Hepatocyte (in vitro differentiated cells): ENCODE results near the gene HLA-DPB1. TPM values are rescaled to one million over a fixed set of nuclear protein-coding genes. Genes with fewer than 3 reads are reported as not detected.

Experiments used
- DNase-seq: peaks from one replicate; pipeline ENCODE4 v3.0.0-alpha.2; 2016; ENCODE audit warnings: low spot score
- H2AFZ ChIP-seq: fragments of 200-600 bp; sonication (generic); 2 replicates; pipeline ENCODE4 v1.6.0; 2016; ENCODE audit warnings: antibody characterized with exemption, mild to moderate bottlenecking
- H3K27ac ChIP-seq: fragments of 200-600 bp; sonication (generic); 2 replicates; pipeline ENCODE4 v1.5.1; 2016; ENCODE audit warnings: mild to moderate bottlenecking
- H3K27me3 ChIP-seq: fragments of 200-600 bp; sonication (generic); 2 replicates; pipeline ENCODE4 v1.6.1; 2016
- H3K36me3 ChIP-seq: fragments of 200-600 bp; sonication (generic); replicated peaks from 2 replicates; pipeline ENCODE4 v1.5.1; 2016; ENCODE audit warnings: low read depth; ENCODE audit not compliant: insufficient read depth
- H3K4me1 ChIP-seq: fragments of 200-600 bp; sonication (generic); 2 replicates; pipeline ENCODE4 v1.5.1; 2016; ENCODE audit warnings: mild to moderate bottlenecking, moderate library complexity; ENCODE audit not compliant: insufficient read depth
- H3K4me2 ChIP-seq: fragments of 200-600 bp; sonication (generic); 2 replicates; pipeline ENCODE4 v1.6.0; 2016
- H3K4me3 ChIP-seq: fragments of 200-600 bp; sonication (generic); 2 replicates; pipeline ENCODE4 v1.5.1; 2016; ENCODE audit warnings: mild to moderate bottlenecking
- H3K79me2 ChIP-seq: fragments of 200-600 bp; sonication (generic); 2 replicates; pipeline ENCODE4 v1.6.0; 2017; ENCODE audit warnings: mild to moderate bottlenecking
- H3K9me2 ChIP-seq: fragments of 200-600 bp; sonication (generic); replicated peaks from 2 replicates; pipeline ENCODE4 v1.6.0; 2017; ENCODE audit warnings: mild to moderate bottlenecking; ENCODE audit not compliant: insufficient read depth
- H3K9me3 ChIP-seq: fragments of 200-600 bp; sonication (generic); 2 replicates; pipeline ENCODE4 v1.5.1; 2016; ENCODE audit warnings: low read depth, mild to moderate bottlenecking
- H4K20me1 ChIP-seq: fragments of 200-600 bp; sonication (generic); 2 replicates; pipeline ENCODE4 v1.6.0; 2016; ENCODE audit warnings: mild to moderate bottlenecking; ENCODE audit not compliant: insufficient read depth, poor library complexity, severe bottlenecking
- CTCF ChIP-seq: fragments of 200-600 bp; sonication (generic); IDR thresholded peaks from 2 replicates; pipeline ENCODE4 v1.5.1; 2016; ENCODE audit warnings: antibody characterized with exemption, mild to moderate bottlenecking; ENCODE audit not compliant: poor library complexity
- EZH2 ChIP-seq: fragments of 200-600 bp; sonication (generic); IDR thresholded peaks from 2 replicates; pipeline ENCODE4 v1.6.1; 2016; ENCODE audit warnings: antibody characterized with exemption, mild to moderate bottlenecking, borderline replicate concordance
- EZH2phosphoT487 ChIP-seq: fragments of 200-600 bp; sonication (generic); IDR thresholded peaks from one replicate; pipeline ENCODE4 v1.6.1; 2018; ENCODE audit warnings: antibody characterized with exemption, mild to moderate bottlenecking, low read depth, moderate library complexity; ENCODE audit not compliant: unreplicated experiment, severe bottlenecking
- WGBS: methylation state at CpG from one replicate; pipeline ENCODE4 v1.1.6; 2016; ENCODE audit warnings: low lambda C conversion rate; ENCODE audit errors: missing lambda C conversion rate; 5-methylcytosine and 5-hydroxymethylcytosine counted together
- polyA plus RNA-seq: library from polyadenylated mRNA; unstranded; fragments of >200 nt; fragmentation: Nextera tagmentation; extraction: Ambion mirVana; gene quantifications from 2 replicates; pipeline ENCODE4 v1.2.1, GENCODE V29; 2016
- total RNA-seq: library from RNA; depleted of rRNA; stranded (reverse); fragments of >200 nt; gene quantifications from 2 replicates; pipeline ENCODE4 v1.2.3, GENCODE V29; 2014

The HLA-DPB1 gene
- total and polyA plus RNA-seq, 2 experiments from 2014 or later = 12.4 to 22.1 TPM

- H3K36me3 ChIP-seq = no peaks in the 10 kb centered on the region
- WGBS = 46% methylated on average over 3 of the region's 3 CpGs
- H3K9me2 ChIP-seq = no peaks in the 10 kb centered on the region
- no peak for TF ChIP-seq EZH2phosphoT487
- TF ChIP-seq CTCF = no peak
- no peak for TF ChIP-seq EZH2
- H3K4me3 ChIP-seq = no peak overlapping the region
- H3K4me2 ChIP-seq = no peak overlapping the region
- H3K9me3 ChIP-seq = no peaks in the 10 kb centered on the region
- no peak overlapping the region for H2AFZ ChIP-seq
- H3K79me2 ChIP-seq = no peaks in the 10 kb centered on the region
- no peaks in the 10 kb centered on the region for H3K27me3 ChIP-seq
- DNase-seq = no peak
- H3K27ac ChIP-seq = no peak overlapping the region
- no peaks in the 10 kb centered on the region for H3K4me1 ChIP-seq
- H4K20me1 ChIP-seq = no peaks in the 10 kb centered on the region
Observed at GRCh38 chr6:33128318-33128717, 52.5 kb downstream of the HLA-DPB1 start.

GRCh38 chr6:33132081-33132524, 56.3 kb downstream of the HLA-DPB1 start:
- no peak overlapping the region for H3K27ac ChIP-seq
- TF ChIP-seq EZH2phosphoT487 (no peak), EZH2 (no peak), CTCF (no peak)

GRCh38 chr6:33136310-33136900, 60.6 kb downstream of the HLA-DPB1 start:
- no peaks in the 10 kb centered on the region for H3K36me3 ChIP-seq
- no peaks in the 10 kb centered on the region for H4K20me1 ChIP-seq
- H3K9me2 ChIP-seq = no peaks in the 10 kb centered on the region
- DNase-seq = no peak
- no peak overlapping the region for H3K27ac ChIP-seq
- no peak overlapping the region for H3K4me2 ChIP-seq
- no peaks in the 10 kb centered on the region for H3K27me3 ChIP-seq
- TF ChIP-seq EZH2 = no peak
- TF ChIP-seq CTCF = no peak
- no peak for TF ChIP-seq EZH2phosphoT487
- no peaks in the 10 kb centered on the region for H3K4me1 ChIP-seq
- no peak overlapping the region for H3K4me3 ChIP-seq
- WGBS = 69% methylated on average over 4 of the region's 4 CpGs
- H3K79me2 ChIP-seq = no peaks in the 10 kb centered on the region
- no peak overlapping the region for H2AFZ ChIP-seq
- H3K9me3 ChIP-seq = no peaks in the 10 kb centered on the region

More at GRCh38 chr6:33132081-33132524, 56.3 kb downstream of the HLA-DPB1 start:
- no peaks in the 10 kb centered on the region for H3K4me1 ChIP-seq
- no peaks in the 10 kb centered on the region for H4K20me1 ChIP-seq
- no peak overlapping the region for H3K4me3 ChIP-seq
- H3K79me2 ChIP-seq = no peaks in the 10 kb centered on the region
- H2AFZ ChIP-seq = no peak overlapping the region
- DNase-seq = no peak
- no peaks in the 10 kb centered on the region for H3K36me3 ChIP-seq
- no peak overlapping the region for H3K4me2 ChIP-seq
- H3K9me3 ChIP-seq = no peaks in the 10 kb centered on the region
- no peaks in the 10 kb centered on the region for H3K27me3 ChIP-seq
- 92% methylated on average over 8 of the region's 8 CpGs for WGBS
- no peaks in the 10 kb centered on the region for H3K9me2 ChIP-seq

Other genes starting within 250 kb of the HLA-DPB1 start
- 5.9 and 11.7 TPM in 2 replicates for gene TAP2, start 237.3 kb upstream of the HLA-DPB1 start, total RNA-seq
- 1.2 and 1.7 TPM in 2 replicates for gene TAP2, start 237.3 kb upstream of the HLA-DPB1 start, polyA plus RNA-seq
- gene PSMB8, start 231.9 kb upstream of the HLA-DPB1 start, total RNA-seq = 19.1 and 25.7 TPM in 2 replicates
- gene PSMB8, start 231.9 kb upstream of the HLA-DPB1 start, polyA plus RNA-seq = 18.6 and 36.7 TPM in 2 replicates
- gene TAP1, start 222.3 kb upstream of the HLA-DPB1 start, total RNA-seq = 13.7 and 15.2 TPM in 2 replicates
- gene TAP1, start 222.3 kb upstream of the HLA-DPB1 start, polyA plus RNA-seq = 11.0 and 14.1 TPM in 2 replicates
- 1.3 TPM in 1 of 2 replicates, not detected in the other for gene PSMB9, start 221.8 kb upstream of the HLA-DPB1 start, total RNA-seq
- 3.1 and 3.3 TPM in 2 replicates for gene PSMB9, start 221.8 kb upstream of the HLA-DPB1 start, polyA plus RNA-seq
- gene HLA-DMB, start 135.0 kb upstream of the HLA-DPB1 start, total RNA-seq = 1.00 and 1.0 TPM in 2 replicates
- 1.7 TPM in 1 of 2 replicates, not detected in the other for gene HLA-DMB, start 135.0 kb upstream of the HLA-DPB1 start, polyA plus RNA-seq
- gene HLA-DMA, start 122.9 kb upstream of the HLA-DPB1 start, total RNA-seq = 9.0 and 9.5 TPM in 2 replicates
- gene HLA-DMA, start 122.9 kb upstream of the HLA-DPB1 start, polyA plus RNA-seq = 4.7 and 9.2 TPM in 2 replicates
- 132 and 133 TPM in 2 replicates for gene BRD2, start 107.4 kb upstream of the HLA-DPB1 start, total RNA-seq
- gene BRD2, start 107.4 kb upstream of the HLA-DPB1 start, polyA plus RNA-seq = 106 and 118 TPM in 2 replicates
- gene HLA-DOA, start 66.4 kb upstream of the HLA-DPB1 start, total RNA-seq = 1.4 and 2.0 TPM in 2 replicates
- gene HLA-DOA, start 66.4 kb upstream of the HLA-DPB1 start, polyA plus RNA-seq = 0.79 and 0.83 TPM in 2 replicates
- 2.6 and 5.3 TPM in 2 replicates for gene HLA-DPA1, start 2.3 kb upstream of the HLA-DPB1 start, total RNA-seq
- 1.7 and 4.7 TPM in 2 replicates for gene HLA-DPA1, start 2.3 kb upstream of the HLA-DPB1 start, polyA plus RNA-seq
- 2.5 and 3.0 TPM in 2 replicates for gene COL11A2, start 116.5 kb downstream of the HLA-DPB1 start, total RNA-seq
- 4.2 and 4.7 TPM in 2 replicates for gene COL11A2, start 116.5 kb downstream of the HLA-DPB1 start, polyA plus RNA-seq
- 14.2 and 17.0 TPM in 2 replicates for gene RXRB, start 124.7 kb downstream of the HLA-DPB1 start, total RNA-seq
- gene RXRB, start 124.7 kb downstream of the HLA-DPB1 start, polyA plus RNA-seq = 24.6 and 29.8 TPM in 2 replicates
- gene SLC39A7, start 124.9 kb downstream of the HLA-DPB1 start, total RNA-seq = 118 and 130 TPM in 2 replicates
- gene SLC39A7, start 124.9 kb downstream of the HLA-DPB1 start, polyA plus RNA-seq = 46.4 and 55.0 TPM in 2 replicates
- gene HSD17B8, start 128.7 kb downstream of the HLA-DPB1 start, total RNA-seq = 6.0 and 7.8 TPM in 2 replicates
- 11.1 and 12.9 TPM in 2 replicates for gene HSD17B8, start 128.7 kb downstream of the HLA-DPB1 start, polyA plus RNA-seq
- gene RING1, start 132.5 kb downstream of the HLA-DPB1 start, total RNA-seq = 25.0 and 25.6 TPM in 2 replicates
- gene RING1, start 132.5 kb downstream of the HLA-DPB1 start, polyA plus RNA-seq = 32.3 and 32.5 TPM in 2 replicates
- 28.8 and 43.2 TPM in 2 replicates for gene VPS52, start 195.9 kb downstream of the HLA-DPB1 start, total RNA-seq
- 42.5 and 48.3 TPM in 2 replicates for gene VPS52, start 195.9 kb downstream of the HLA-DPB1 start, polyA plus RNA-seq
- 3,293 and 3,728 TPM in 2 replicates for gene RPS18, start 196.1 kb downstream of the HLA-DPB1 start, total RNA-seq
- gene RPS18, start 196.1 kb downstream of the HLA-DPB1 start, polyA plus RNA-seq = 1,497 and 1,517 TPM in 2 replicates
- gene B3GALT4, start 201.1 kb downstream of the HLA-DPB1 start, total RNA-seq = 2.0 and 5.2 TPM in 2 replicates
- gene B3GALT4, start 201.1 kb downstream of the HLA-DPB1 start, polyA plus RNA-seq = 5.7 and 8.1 TPM in 2 replicates
- gene WDR46, start 213.2 kb downstream of the HLA-DPB1 start, total RNA-seq = 46.6 and 51.1 TPM in 2 replicates
- 70.1 and 84.2 TPM in 2 replicates for gene WDR46, start 213.2 kb downstream of the HLA-DPB1 start, polyA plus RNA-seq
- gene PFDN6, start 213.6 kb downstream of the HLA-DPB1 start, total RNA-seq = 43.9 and 52.7 TPM in 2 replicates
- gene PFDN6, start 213.6 kb downstream of the HLA-DPB1 start, polyA plus RNA-seq = 19.5 and 27.2 TPM in 2 replicates
- gene RGL2, start 223.0 kb downstream of the HLA-DPB1 start, total RNA-seq = 57.4 and 63.3 TPM in 2 replicates
- 82.1 and 89.3 TPM in 2 replicates for gene RGL2, start 223.0 kb downstream of the HLA-DPB1 start, polyA plus RNA-seq
- 39.1 and 59.3 TPM in 2 replicates for gene TAPBP, start 238.1 kb downstream of the HLA-DPB1 start, total RNA-seq
- 108 and 116 TPM in 2 replicates for gene TAPBP, start 238.1 kb downstream of the HLA-DPB1 start, polyA plus RNA-seq
- gene ZBTB22, start 241.8 kb downstream of the HLA-DPB1 start, total RNA-seq = 21.6 and 23.4 TPM in 2 replicates
- gene ZBTB22, start 241.8 kb downstream of the HLA-DPB1 start, polyA plus RNA-seq = 23.2 and 23.8 TPM in 2 replicates
- 26.4 and 31.0 TPM in 2 replicates for gene DAXX, start 247.0 kb downstream of the HLA-DPB1 start, total RNA-seq
- 28.4 and 35.3 TPM in 2 replicates for gene DAXX, start 247.0 kb downstream of the HLA-DPB1 start, polyA plus RNA-seq